ENCODE data around the gene MEP1B.

The MEP1B gene

GRCh38 chr18:32264401-32264800 is 74.6 kb downstream of the MEP1B start:
- no peak for DNase-seq (ENCODE audit: low read depth, low spot score)

- DNase-seq (ENCODE audit: low read depth, low spot score), result no peak
Observed at GRCh38 chr18:32267463-32267862, 77.6 kb downstream of the MEP1B start.

Data from iPS DF 19.7 (cell line).